ENCODE data around the gene POLR3A.
"Not testable (repeated sequence)": the region's sequence is repeated elsewhere in the genome, so short reads cannot be mapped to it uniquely, and the experiment has no call there.

Gene POLR3A

DNA sequence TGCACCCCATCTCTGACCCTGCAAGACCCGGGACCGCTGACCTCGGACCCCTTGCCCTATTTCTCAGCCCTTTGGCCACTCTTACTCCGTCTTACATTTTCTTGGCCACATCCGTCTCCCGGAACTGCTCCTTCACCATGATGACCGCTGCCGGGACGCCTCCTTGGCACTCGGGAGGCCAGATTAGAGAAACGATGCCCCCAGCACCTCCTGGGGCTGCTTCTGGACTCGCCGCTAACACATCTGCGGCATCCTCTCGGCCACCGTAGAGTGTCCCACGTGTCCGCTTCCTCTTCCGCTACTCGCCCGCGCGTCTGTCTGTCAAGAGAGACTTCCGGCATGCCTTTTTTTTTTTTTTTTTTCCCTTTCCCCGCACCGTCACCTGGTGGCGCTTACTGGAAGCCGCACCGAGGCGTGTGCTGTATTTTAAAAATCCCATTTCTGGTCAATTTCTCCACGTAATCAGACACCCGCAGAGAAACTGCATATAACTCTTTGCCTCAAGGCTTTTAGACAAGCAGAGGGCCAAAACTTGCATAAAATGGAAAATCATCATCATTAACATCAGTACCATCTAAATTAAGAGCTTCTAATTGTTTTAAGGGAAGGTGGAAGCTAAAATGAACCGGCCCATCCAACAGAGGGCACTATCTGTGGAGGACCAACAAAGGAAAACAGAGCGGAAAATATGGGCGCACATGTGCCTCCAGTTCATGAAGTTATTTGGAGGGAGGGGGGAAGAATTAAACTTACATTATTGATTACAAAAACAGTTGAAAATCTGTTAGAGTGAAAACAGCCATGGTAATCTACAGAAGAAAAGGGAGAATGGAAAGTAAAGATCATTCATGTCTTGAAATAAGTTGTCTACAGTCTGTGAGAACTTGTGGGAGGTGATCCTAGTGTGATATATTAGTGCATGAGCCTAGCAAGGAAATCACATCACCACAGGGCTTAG, at the start of gene POLR3A:
Gene POLR3A (minus strand): TSS at position 247 of the 958 bp plus-strand sequence. CDS start 108 bp downstream, at position 139.
- DNase-seq, result peak; percentile 94

- no peak for DNase-seq
These were observed 49.4 kb upstream of the POLR3A start for GRCh38 chr10:78078539-78079330.

GRCh38 chr10:78075806-78076205, 46.5 kb upstream of the POLR3A start:
- DNase-seq, result not testable (repeated sequence)

GRCh38 chr10:78072504-78072903, 43.2 kb upstream of the POLR3A start:
- DNase-seq, result no peak

DNA sequence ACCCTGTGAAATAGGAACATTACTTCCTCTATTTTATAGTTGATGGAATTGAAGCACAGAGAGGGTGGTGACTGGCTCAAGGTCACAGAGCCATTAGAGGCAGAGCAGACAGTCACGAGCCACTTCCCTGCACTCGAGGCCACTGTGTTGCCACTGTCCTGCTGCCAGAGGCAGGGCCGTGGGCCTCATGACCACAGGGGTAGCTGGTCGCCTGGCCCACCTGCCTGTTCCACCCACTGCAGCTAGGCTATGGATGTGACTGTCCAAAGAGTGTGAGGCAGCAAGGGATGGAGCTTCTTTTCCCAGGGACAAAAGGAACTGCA, 42.5 kb upstream of the POLR3A start:
- no peak for DNase-seq

DNA sequence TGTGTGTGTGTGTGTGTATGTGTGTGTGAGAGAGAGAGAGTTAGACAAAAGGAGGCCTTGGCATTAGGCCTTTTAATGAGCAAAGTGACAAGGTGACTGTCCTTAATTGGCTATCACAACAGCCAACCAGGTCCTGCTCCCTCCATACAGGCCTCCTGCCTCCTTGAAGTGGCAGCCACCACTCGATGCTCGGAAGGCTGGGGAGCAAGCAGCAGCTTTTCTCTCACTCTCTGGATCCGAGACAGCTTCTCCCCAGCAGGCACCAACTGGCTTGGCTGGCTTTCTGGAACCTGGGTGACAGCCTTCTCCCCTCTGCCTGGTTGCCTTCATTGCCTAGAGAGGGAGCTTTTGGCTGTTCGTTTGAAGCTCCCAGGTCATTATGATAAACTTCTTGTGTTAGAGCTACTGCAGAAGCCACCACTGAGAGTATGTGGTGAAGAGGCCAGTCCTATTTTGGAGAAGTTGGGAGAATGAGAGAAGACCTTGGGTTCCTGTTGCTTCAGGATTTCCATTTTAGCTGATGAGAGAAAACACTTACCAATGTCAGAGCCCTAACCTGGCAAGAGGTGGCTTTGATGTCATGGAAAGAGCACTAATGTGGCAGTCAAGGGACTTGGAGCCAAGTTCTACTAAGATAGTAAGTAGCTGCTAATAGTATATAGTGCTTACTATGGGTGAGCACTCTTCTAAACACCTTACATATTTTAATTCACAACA, 42.0 kb upstream of the POLR3A start:
- DNase-seq, result no peak

- no peak for DNase-seq
These were observed 41.4 kb upstream of the POLR3A start for GRCh38 chr10:78070726-78071125.

DNA sequence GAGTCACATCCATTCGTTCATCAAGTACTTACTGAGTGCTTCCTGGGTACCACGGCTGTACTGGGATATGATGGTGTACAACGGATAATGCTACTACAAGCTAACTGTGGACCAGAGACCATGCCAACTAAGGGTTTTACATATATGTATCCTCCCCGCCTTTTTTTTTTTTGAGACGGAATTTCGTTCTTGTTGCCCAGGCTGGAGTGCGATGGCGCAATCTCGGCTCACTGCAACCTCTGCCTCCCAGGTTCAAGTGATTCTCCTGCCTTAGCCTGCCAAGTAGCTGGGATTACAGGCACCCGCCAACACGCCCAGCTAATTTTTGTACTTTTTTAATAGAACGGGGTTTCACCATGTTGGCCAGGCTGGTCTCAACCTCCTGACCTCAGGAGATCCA, 40.7 kb upstream of the POLR3A start:
- not testable (repeated sequence) for DNase-seq

DNA sequence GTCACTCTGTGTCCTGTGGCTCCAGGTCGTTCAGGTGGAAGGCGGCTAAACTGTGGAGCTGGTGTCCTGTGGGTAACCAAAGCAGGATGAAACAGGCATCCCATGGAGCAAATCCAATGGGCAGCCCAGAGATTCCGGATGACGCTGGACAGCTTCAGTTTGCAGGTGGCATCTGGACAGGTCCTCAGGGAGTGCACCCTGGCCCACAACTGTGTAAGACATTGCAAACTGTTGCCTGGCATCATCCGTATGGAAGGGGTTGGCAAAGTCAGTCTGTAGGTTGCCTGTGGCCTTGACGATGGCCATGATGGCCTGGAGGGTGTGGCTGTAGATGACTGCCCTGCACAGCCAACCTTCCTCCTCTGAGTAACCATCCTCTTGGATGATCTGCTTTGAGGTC, 39.8 kb upstream of the POLR3A start:
- no peak for DNase-seq

- no peak for DNase-seq
These were observed 37.6 kb upstream of the POLR3A start for GRCh38 chr10:78066728-78067430.

DNA sequence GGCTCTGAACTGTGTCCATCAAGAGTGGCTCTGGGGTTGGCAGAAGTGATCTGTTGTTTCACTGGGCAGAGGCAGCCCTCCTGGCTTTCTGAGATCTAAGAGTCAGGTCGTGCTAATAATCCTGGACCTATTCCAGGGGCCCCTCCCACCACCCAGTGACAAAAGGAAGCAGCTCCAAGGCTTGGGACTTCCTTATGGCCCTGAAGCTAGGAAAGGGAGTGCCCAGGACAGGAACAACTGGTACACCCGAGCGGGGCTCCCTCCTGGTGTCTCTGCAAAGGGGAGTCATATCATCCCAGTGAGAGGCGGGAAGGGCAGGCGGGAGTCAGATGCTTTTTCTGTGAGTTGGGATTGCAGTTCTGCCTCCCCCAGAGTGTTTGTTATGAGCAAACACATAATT, 36.7 kb upstream of the POLR3A start:
- DNase-seq, result no peak

DNA sequence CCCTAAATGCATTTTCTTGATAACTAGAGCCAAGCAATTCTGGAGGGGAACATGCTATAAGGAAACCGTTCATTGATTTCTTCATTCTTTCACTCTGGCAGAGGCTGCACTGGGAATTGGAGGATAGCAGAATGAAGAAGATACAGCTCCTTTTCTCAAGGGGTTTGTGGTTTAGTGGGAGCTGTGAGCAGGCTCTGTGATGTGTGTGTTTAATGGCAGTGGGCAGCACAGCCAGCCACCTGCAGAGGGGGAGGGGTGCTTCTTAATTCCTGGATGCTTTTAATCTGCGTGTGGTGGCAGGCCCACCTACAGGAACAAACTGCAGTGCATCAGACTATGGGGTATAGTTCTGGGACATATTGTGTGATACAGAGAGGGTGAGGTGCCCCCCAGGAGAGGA, 36.3 kb upstream of the POLR3A start:
- no peak for DNase-seq

DNA sequence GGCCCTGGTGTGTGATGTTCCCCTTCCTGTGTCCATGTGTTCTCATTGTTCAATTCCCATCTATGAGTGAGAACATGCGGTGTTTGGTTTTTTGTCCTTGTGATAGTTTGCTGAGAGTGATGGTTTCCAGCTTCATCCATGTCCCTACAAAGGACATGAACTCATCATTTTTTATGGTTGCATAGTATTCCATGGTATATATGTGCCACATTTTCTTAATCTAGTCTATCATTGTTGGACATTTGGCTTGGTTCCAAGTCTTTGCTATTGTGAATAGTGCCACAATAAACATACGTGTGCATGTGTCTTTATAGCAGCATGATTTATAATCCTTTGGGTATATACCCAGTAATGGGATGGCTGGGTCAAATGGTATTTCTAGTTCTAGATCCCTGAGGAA, 35.6 kb upstream of the POLR3A start:
- DNase-seq, result not testable (repeated sequence)

- DNase-seq, result no peak
These were observed 33.9 kb upstream of the POLR3A start for GRCh38 chr10:78063236-78063635.

GRCh38 chr10:78062296-78062695, 33.0 kb upstream of the POLR3A start:
- no peak for DNase-seq

GRCh38 chr10:78059906-78060702, 30.8 kb upstream of the POLR3A start:
- no peak for DNase-seq

- no peak for DNase-seq
These were observed 29.2 kb upstream of the POLR3A start for GRCh38 chr10:78058562-78058961.

- no peak for DNase-seq
These were observed 24.0 kb upstream of the POLR3A start for GRCh38 chr10:78053211-78053868.

- no peak for DNase-seq
These were observed 20.5 kb upstream of the POLR3A start for GRCh38 chr10:78049851-78050250.

DNA sequence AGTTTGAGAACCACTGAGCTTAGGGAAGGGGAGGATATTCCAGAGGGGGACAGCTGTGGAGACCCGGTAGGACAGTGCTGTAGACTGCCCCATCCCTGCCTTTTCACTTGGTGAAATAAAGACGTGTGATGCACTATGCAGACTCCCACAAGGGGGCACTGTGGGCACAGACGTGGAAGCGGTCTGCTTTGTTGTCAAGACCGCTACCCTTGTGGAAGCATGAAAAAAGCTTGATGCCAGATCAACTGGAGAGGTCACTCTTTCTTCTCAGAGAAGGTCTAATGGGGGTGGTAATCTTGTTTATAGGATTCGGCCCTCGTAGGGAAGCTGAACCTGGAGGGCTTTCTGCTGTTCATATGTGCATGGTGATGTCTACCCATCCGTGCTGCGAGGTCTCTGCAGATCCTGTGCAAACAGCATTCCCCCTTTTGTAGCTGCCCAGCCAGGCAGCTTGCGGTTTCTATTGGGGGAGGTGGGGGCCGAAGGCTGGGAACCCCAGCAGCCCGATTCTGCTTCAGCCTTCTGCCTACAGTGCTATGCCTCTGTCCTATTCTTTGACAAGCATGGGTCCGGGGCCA, 18.1 kb upstream of the POLR3A start:
- peak; percentile 82 for DNase-seq

- no peak for DNase-seq
These were observed 17.5 kb upstream of the POLR3A start for GRCh38 chr10:78046711-78047269.
